ENCODE data around the gene DGLUCY.
"Not testable (repeated sequence)": the region's sequence is repeated elsewhere in the genome, so short reads cannot be mapped to it uniquely, and the experiment has no call there.

DGLUCY gene

DNA sequence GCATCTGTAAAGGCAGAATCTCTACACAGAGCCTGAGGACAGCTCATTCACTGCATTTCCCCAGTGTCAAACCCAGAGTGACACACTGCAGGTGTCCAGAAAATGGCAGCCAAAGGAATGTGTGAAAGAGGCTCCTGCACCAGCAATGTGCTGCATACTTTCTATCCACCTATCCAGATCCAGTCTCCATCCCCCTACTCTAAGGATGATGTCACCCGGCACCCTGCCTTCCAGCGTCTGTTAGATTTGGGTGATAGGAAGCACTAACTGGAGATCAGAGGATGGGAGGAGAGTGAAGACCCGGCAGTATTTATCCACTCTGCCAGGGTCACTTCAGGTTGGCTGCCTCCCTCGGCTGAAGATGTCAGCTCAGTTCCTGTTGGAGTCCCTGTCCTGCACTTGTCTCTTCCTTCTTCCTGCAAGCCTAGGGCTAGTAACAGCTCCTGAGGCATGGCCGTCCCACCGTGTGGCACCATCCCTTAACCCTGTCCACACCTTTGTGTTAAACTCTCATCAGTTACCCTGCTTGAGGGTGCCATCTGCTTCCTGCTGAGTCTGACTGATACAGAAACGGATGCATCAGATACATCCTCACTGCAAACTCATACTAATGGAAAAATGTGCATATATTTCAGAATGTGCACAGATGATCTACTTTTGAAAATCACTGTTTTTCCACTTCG lies 143.6 kb downstream of the DGLUCY start:
- DNase-seq (ENCODE audit: low read depth in 2 of 2): no peak

DNA sequence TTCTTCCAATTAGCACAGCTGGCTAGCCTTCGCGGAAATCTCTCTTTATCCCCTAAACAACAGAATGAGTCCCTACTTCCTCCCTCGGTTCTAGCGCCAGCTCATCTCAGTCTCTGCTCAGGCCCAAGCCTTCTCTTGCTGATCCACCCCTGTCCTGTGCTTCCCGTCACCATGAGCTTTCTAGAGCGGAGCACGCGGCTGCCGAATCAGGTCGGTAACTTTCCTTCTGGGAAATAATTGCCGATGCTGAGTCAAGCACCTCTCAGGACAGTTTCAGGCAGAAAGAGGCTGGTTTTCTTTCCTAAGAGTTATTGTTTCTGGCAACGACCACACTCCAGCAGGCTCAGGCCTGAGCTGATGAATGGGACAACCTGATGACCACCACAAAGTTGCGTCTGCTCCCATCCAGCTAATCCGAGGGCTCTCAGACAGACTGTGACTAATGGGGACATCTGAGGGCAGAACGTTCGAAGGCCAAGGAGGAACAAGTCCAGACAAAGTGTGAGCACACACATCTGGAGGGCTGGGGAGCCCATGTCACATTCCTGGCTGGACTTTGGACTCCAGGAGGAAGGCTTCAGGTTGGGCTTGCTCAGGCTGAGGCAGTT lies 144.2 kb downstream of the DGLUCY start:
- no peak for DNase-seq (ENCODE audit: low read depth in 2 of 2)

DNA sequence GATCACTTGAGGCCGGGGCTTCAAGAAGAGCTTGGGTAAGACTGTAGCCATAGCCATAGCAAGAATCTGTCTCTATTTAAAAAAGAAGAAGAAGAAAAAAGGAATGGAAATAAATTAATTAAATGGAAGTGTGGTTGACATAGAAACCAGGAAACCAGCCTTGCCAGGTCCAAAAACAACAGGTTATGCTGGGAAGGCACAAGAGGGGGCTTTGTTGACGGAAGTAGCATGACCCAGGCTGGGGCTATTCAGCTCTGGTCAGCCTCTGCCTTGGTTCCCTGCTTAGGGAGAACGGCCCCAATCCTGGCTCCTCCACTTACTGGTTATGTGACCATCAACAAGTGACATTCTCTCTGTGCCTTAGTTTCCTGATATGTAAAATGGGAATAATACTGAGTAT lies 145.0 kb downstream of the DGLUCY start:
- no peak for DNase-seq (ENCODE audit: low read depth in 2 of 2)

DNA sequence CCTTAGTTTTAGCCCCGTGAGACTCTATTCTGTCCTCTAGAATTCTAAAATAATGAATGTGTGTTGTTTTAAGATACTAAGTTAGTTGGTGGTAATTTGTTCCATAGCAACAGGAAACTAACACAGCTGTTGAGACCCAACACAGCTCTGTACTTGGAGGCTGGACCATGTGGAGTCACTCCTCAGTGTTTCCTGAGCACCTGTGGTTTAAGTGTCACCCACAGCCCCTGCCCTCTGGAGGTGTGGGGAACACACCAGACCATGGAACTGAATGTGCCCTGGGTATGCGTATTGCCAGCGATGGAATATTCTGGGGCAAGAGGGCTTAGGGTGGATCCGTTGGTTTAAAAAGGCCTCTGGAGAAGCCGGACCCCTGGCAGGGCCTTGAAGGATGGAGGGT lies 147.2 kb downstream of the DGLUCY start:
- no peak for DNase-seq (ENCODE audit: low read depth in 2 of 2)

DNA sequence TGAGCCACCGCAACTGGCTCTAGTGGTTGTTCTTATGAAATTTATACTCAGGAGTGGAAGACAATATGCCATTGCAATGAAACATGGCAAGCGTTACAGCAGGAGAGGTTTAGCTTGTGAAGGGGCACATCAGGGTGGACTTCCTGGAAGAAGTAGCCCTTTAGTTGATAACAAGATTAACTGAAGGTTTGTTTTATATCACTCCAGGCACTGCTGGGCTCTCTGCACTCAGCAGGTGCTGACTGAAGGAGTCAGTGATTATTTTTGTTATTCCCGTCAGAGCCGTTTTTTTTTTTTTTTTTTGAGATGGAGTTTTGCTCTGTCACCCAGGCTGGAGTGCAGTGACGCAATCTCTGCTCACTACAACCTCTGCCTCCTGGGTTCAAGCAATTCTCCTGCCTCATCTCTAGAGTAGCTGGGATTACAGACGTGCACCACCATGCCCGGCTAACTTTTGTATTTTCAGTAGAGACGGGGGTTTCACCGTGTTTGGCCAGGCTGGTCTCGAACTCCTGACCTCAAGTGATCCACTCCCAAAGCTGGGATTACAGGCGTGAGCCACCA lies 148.2 kb downstream of the DGLUCY start:
- no peak for DNase-seq (ENCODE audit: low read depth in 2 of 2)

DNA sequence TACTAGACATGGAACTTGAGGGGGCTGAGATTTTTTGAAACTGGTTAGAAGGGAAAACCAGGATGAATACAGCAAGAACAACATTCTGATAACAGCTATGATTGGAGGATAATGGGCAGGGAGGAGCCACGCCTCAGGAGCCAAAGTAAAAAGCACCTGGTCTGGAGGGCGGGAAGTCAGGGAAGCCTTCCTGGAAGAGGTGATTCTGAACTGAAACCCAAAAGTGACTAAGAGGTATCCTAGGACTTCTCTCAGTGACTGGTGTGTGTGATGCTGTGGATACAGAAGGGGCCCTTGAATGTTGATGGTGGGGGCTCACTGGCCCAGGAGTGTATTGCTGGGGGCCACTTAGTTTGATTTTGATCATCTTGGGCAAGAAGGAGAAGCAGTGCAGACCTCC lies 149.5 kb downstream of the DGLUCY start:
- no peak for DNase-seq (ENCODE audit: low read depth in 2 of 2)

DNA sequence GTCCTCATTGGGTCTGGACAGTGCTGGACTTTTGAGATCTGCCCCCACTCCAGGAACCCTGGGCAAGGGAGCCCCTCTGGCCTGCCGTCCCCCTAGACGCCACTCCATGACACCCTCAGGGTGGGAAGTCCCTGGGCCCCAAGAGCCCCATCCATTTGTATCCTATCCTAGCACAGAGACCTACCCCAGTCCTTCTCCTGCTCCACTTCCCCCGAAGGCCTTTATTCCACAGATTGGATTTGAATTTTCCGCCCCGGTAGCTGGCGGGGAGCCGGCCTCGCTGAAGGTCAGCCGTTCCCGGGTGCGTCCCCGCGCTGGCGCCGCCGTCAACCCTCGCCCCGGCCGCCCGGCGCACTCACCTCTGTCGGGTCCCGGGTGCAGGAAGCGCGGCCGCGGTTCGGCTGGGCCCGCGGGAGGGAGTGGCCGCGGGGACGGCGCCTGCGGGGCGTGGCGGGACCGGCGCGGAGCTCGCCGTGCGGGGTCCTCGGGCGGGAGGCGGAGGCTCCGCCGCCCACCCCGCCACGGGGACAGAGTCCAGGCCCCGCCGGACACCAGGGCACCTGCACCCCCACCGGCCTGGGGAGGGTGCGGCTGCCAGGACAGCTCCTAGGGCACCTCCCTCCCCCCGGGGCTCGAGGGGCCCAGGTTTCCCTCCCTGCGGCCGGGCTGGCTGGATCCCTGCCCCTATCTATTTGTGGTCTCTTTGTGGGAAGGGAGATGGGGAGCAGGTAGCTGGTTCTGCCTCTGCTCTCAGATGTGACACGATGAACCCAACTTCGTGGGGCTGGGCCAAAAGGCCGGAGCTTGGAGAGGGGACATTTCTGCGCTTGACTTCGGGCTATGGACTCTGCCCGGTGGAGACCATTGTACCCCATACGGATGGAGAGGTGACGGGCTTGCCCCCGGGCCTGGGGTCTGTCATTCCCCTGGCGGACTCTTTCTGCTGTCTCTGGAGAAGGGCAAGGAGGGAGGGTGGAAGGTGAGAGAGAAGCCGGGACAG lies 150.6 kb downstream of the DGLUCY start:
- no peak for DNase-seq (ENCODE audit: low read depth in 2 of 2)

DNA sequence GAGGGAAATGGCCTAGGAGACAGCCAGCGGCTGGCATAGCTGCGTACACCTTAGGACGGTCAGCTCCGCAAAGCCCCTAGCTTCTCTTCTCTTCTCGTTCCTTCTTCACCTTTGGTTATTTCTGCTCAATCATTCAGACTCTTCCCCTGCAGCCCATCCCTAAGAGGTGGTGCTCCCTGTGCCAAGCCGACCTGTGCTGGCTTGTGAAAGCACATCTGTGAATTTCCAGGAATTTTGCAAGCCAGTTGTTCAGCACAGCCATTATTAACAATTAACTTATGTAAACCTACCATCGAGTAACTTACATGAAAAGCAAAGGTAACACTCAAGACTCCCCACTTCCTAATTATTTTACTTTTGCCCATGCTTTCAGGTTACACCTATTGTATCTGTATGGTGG lies 151.5 kb downstream of the DGLUCY start:
- no peak for DNase-seq (ENCODE audit: low read depth in 2 of 2)

DNA sequence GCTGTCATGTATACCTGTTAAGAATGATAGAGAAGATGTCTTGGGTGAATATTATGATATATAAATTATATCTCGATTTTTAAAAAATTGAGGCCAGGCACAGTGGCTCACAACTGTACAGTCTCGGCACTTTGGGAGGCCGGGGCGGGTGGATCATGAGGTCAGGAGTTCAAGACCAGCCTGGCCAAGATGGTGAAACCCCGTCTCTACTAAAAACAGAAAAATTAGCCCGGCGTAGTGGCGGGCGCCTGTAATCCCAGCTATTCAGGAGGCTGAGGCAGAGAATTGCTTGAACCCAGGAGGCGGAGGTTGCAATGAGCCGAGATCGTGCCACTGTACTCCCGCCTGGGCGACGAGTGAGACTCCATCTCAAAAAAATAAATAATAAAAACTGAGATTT lies 152.4 kb downstream of the DGLUCY start:
- DNase-seq (ENCODE audit: low read depth in 2 of 2): not testable (repeated sequence)

DNA sequence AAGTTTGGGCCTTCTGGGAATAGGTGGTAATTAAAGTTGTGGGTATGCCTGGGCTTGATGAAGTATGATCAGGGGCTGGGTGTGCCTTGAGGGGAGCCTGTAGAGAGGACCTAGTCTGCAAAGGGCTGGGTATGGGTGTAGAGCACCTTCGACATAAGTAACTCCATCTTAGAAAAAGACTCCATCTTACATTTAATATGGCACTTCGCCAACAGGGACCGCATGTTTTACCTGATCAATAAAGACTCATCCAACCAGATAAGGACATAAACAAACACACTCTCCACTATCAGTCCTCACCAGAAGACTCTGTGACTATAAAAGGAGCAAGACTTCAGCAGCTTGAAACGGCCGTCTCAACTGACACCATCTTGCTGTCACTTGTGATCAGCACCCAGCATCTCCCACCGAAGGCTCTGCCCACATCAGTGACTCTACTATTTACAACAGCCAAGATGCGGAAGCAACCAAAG lies 154.1 kb downstream of the DGLUCY start:
- no peak for DNase-seq (ENCODE audit: low read depth in 2 of 2)

DNA sequence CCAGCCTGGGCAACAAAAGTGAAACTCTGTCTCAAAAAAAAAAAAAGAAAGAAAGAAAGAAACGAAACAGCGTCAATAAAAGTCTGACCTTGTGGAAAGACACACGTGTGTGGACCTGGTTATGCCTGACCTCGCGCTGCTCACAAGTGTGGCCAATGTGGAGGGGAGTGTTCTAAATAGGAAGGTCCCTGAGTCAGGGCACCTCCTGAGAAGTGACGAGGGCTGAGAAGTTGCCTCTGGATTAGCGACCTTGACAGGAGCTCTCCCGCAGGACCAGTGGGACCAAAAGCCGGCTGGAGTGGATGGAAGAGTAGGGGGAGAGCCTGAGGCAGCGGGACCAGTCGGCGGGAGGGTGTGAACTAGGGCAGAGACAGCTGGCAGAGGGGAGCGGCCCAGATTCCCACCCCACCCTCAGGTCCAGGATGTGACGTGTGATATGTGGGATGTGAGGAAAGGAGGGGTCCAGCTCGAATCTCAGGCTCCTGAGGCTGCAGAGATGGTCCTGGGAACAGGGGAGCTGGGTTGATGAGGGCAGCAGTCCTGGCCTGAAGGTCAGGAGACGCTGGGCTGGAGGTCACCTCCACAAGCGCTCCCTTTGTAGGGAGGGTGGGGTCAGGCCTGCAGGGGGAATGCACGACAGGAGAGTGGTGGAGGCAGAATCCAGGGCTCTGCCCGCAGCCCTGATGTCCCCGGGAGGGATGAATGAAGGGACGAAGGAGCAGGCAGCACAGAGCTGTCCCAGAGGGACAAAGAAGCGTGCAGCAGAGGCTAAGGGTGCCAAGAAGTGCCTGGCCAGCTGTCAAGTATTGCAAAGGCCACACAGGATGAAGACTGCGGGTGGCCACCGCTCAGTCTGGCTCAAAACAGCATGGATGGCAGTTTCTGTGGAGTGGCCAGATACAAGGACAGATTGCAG lies 155.5 kb downstream of the DGLUCY start:
- no peak for DNase-seq (ENCODE audit: low read depth in 2 of 2)

DNA sequence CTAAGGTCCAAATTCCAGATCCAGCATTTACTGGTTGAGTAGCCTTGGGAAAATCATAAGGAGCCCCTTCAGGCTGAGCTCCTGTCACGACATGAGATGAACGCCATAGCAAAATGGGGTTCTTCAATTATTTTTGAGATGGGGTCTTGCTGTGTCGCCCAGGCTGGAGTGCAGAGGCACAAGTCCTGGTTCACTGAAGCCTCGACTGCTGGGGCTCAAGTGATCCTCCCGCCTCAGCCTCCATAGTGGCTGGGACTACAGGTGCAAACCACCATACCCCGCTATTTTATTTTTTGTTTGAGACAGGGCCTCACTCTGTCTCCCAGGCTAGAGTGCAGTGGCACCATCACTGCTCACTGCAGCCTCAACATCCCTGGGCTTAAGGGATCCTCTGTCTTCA lies 156.3 kb downstream of the DGLUCY start:
- no peak for DNase-seq (ENCODE audit: low read depth in 2 of 2)

DNA sequence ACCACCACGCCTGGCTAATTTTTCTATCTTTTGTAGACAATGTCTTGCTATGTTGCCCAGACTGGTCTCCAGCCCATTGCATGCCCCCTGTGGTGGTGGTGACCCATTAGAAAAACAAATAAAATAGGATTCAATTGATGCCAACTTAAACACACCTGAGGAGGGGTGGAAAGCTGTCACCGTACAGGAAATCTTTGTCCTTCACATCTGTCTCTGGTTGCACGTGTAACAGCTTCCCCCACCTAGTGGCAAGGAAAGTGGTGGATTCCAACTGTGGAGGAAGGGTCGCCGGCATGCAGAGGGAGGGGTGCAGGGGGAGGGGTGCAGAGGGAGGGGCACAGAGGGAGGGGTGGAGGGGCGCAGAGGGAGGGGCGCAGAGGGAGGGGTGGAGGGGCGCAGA lies 156.7 kb downstream of the DGLUCY start:
- no peak for DNase-seq (ENCODE audit: low read depth in 2 of 2)

DNA sequence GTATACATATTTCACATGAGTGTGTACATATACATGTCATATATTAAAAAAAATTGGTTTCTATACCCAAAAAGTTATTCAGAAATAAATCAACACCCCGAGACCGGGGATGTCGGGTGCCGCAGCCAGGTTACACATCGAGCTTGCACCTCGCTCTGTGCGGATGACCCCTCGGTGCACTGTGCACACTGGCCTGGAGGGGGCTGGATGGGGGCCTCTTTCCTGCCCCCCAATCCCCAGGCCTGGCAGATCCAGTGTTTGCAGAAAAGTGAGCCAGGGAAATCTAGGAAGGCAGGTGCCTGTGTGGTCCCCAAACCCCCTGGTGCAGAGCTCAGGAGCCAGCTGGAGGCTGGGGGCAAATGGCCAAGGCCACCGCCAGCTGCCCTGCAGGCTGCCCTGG lies 157.8 kb downstream of the DGLUCY start:
- DNase-seq (ENCODE audit: low read depth in 2 of 2): no peak

DNA sequence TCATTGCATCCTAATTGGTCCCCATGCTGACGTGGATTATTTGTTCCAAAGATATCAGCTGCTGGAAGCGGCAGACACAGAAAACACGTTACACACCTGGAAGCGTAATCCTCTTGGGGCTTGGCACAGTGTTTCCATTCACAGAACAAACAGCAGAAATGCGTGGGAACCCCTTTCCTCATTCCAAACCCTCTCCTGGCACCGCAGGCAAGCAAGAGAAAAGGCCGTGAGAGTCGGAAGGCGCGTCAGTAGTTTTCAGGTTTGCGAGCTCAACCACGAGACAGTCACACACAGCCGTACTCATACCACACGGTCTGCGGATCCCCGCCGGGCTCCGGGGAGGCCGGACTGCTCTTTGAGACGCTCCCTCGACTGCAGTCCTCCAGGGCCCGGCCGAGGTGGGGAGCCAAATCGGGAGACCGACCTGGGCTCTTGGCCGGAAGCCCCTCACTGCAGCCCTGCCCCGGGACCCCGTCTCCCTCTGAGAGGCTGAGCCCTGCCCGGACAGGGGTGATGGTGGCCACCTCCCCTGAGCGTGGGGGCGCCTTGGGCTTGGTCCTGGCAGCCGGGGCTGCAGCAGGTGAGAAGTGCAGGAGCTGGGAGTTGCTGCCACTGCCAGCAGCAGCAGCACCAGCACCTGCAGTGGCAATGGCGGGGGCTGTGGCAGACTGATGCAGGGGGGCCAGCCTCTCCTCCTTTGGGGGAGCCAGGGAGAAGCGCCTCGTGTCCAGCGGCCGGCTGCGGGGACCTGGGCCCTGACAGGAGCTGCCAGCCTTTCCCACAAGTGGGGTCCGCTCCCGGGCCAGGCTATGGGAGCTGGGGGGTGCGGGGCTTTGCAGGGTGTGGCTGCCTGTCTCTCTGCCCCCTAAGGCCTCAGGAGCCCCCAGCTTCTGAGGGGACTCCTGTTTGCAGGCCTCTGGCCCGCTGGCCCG lies 158.7 kb downstream of the DGLUCY start:
- DNase-seq (ENCODE audit: low read depth in 2 of 2): no peak

DNA sequence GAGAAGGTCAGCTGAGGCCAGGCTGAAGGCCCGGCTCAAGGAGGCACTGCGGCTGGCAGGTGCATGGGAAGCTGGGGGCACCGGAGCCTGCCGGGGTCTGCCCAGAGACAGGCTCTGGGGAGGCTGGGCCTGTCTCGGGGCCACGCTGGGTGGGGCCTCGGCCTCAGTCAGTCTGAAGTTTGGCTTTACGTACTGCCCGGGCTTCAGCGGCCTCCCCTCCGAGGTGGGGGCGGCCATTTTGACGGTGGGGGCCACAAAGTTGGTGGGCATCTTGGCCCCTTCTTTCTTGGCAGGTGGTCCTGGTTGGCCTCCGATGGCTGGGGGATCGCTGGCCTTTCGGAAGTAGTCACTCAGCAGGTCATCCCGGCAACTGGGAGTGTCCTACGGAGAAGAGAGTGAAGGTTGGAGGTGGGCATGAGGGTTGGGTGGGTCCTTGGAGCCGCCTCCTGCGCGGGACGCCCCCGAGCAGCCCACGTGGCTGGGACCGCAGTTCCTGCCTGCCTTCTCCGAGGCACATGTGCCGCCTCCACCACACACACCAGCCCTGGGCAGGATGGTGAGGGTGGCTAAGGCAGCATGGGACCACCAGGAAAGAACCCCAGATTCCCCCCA lies 159.5 kb downstream of the DGLUCY start:
- DNase-seq (ENCODE audit: low read depth in 2 of 2): no peak

DNA sequence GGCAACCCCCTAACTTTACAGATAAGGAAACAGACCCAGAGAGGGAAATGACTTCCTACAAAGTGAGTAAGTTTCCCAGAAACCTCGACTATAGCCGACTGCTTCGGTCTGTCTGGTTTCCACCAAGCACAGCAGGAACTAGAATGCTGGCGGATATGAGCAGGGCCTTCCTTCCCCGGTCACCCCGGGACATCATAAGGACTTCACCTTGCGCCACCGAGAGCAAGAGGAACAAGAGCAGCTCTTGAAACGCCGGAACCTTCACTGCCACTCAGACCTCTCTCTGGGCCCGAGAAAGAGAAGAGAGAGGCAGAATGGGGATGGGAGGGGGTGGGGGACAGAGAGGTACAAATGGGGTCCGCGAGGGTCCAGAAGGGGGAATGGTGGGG lies 160.0 kb downstream of the DGLUCY start:
- DNase-seq (ENCODE audit: low read depth in 2 of 2): no peak

DNA sequence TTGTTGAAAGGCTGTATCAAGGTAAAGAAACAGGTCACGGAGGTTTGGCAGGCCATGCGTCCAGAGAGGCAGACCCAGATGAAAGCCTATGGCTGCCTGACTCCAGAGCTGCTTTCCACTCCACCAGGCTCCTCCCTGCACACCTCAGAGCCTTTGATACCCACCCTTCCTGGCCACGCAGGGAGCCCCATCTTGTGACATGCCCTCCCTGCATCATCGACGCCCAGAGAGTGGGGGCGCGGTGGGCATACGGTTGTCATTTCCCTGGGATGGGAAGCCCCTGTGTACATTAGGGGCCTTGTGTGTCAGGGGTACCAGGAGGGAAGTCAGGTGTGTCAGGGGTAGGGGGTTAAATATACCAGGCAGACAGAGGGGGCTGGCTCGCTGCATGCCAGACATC lies 160.9 kb downstream of the DGLUCY start:
- no peak for DNase-seq (ENCODE audit: low read depth in 2 of 2)

Measured in fibroblast of skin of left biceps (primary cell).